8988T (cell line): Measurements from ENCODE around the gene FBXO48.
"Not testable (repeated sequence)": the region's sequence is repeated elsewhere in the genome, so short reads cannot be mapped to it uniquely, and the experiment has no call there.

Source experiments
- DNase-seq: peaks from one replicate; pipeline ENCODE4 v3.0.0; 2011

Gene FBXO48

GRCh38 chr2:68467077-68467960 is at the start of gene FBXO48, which contains the start of gene APLF:
TSS of gene FBXO48 (minus strand) at chr2:68467294. CDS start at chr2:68465145, 2,149 bp downstream.
TSS of gene APLF (plus strand) at chr2:68467585. CDS start at chr2:68467732, 147 bp downstream.
- DNase-seq = peak; percentile 55

- DNase-seq = no peak
These were observed 49.2 kb upstream of the FBXO48 start for GRCh38 chr2:68516051-68516955.

- no peak for DNase-seq
These were observed 47.3 kb upstream of the FBXO48 start for GRCh38 chr2:68514316-68514929.

GRCh38 chr2:68512966-68513365 is 45.9 kb upstream of the FBXO48 start:
- no peak for DNase-seq

GRCh38 chr2:68512326-68512725 is 45.2 kb upstream of the FBXO48 start:
- no peak for DNase-seq

- DNase-seq = no peak
These were observed 39.1 kb upstream of the FBXO48 start for GRCh38 chr2:68506170-68506569.

- DNase-seq = no peak
These were observed 38.6 kb upstream of the FBXO48 start for GRCh38 chr2:68505603-68506159.

- DNase-seq = no peak
These were observed 34.7 kb upstream of the FBXO48 start for GRCh38 chr2:68501768-68502167.

- DNase-seq = no peak
These were observed 33.6 kb upstream of the FBXO48 start for GRCh38 chr2:68500649-68501048.

GRCh38 chr2:68499133-68499532 is 32.0 kb upstream of the FBXO48 start:
- DNase-seq = no peak

- no peak for DNase-seq
These were observed 24.5 kb upstream of the FBXO48 start for GRCh38 chr2:68491582-68491981.

GRCh38 chr2:68489282-68489681 is 22.2 kb upstream of the FBXO48 start:
- DNase-seq = no peak

- DNase-seq = not testable (repeated sequence)
These were observed 21.5 kb upstream of the FBXO48 start for GRCh38 chr2:68488605-68489004.

GRCh38 chr2:68487773-68488355 is 20.8 kb upstream of the FBXO48 start:
- no peak for DNase-seq

GRCh38 chr2:68483011-68483410 is 15.9 kb upstream of the FBXO48 start:
- DNase-seq = no peak

- DNase-seq = no peak
These were observed 15.3 kb upstream of the FBXO48 start for GRCh38 chr2:68482296-68482820.

- no peak for DNase-seq
These were observed 11.6 kb upstream of the FBXO48 start for GRCh38 chr2:68478688-68479087.

- DNase-seq = no peak
These were observed 9.4 kb upstream of the FBXO48 start for GRCh38 chr2:68476454-68476853.

- DNase-seq = no peak
These were observed 8.5 kb upstream of the FBXO48 start for GRCh38 chr2:68475576-68475975.

- DNase-seq = no peak
These were observed 8.0 kb upstream of the FBXO48 start for GRCh38 chr2:68475110-68475509.

- no peak for DNase-seq
These were observed 5.8 kb upstream of the FBXO48 start for GRCh38 chr2:68472796-68473414.

GRCh38 chr2:68471385-68471784 is 4.3 kb upstream of the FBXO48 start:
- no peak for DNase-seq
